Esophagus muscularis mucosa (tissue), 4 donors: Measurements from ENCODE around the gene PRKN. TPM values are rescaled to one million over a fixed set of nuclear protein-coding genes. Genes with fewer than 3 reads are reported as not detected.

ENCODE experiments used
- DNase-seq: peaks from one replicate; pipeline ENCODE4 v3.0.0-alpha.2; 2017; ENCODE audit errors: extremely low spot score
- H3K27ac ChIP-seq, 4 donors: fragments of 200-600 bp; sonication (generic); replicated peaks in 1 of 4; 1 replicate in 3 of 4; 2 replicates in 1 of 4; pipeline ENCODE4 v1.5.1; 2016 to 2019; ENCODE audit warnings: mild to moderate bottlenecking in 1 of 4
- H3K27me3 ChIP-seq, 4 donors: fragments of 200-600 bp; sonication (generic); one replicate each; pipeline versions ENCODE4 v1.5.1 to v1.6.0; 2016 to 2019
- H3K36me3 ChIP-seq, 4 donors: fragments of 200-600 bp; sonication (generic); one replicate each; pipeline ENCODE4 v1.5.1; 2016 to 2019
- H3K4me1 ChIP-seq, 4 donors: fragments of 200-600 bp; sonication (generic); one replicate each; pipeline ENCODE4 v1.5.1; 2016 to 2019
- H3K4me3 ChIP-seq, 4 donors: fragments of 200-600 bp; sonication (generic); 1 replicate in 2 of 4; 2 replicates in 2 of 4; pipeline ENCODE4 v1.5.1; 2016 to 2019; ENCODE audit warnings: mild to moderate bottlenecking in 4 of 4, moderate library complexity in 1 of 4
- H3K9me3 ChIP-seq, 4 donors: fragments of 200-600 bp; sonication (generic); 1 replicate in 3 of 4; 2 replicates in 1 of 4; pipeline ENCODE4 v1.5.1; 2016 to 2019
- CTCF ChIP-seq, 3 experiments: fragments of 200-600 bp in 2 of 3; fragments of 450-650 bp in 1 of 3; sonication (generic) in 2 of 3; IDR thresholded peaks; one replicate each; pipeline ENCODE4 v1.5.1; 2017 to 2019; ENCODE audit warnings: antibody characterized with exemption in 3 of 3, mild to moderate bottlenecking in 2 of 3, moderate library complexity in 1 of 3
- EP300 ChIP-seq: sonication (generic); formaldehyde crosslinking; IDR thresholded peaks from one replicate; pipeline ENCODE4 v1.6.1; 2017; ENCODE audit warnings: antibody characterized with exemption
- POLR2A ChIP-seq: fragments of 450-650 bp; IDR thresholded peaks from one replicate; pipeline ENCODE4 v1.6.1; 2017; ENCODE audit warnings: antibody characterized with exemption, moderate library complexity, mild to moderate bottlenecking, low read depth
- POLR2AphosphoS5 ChIP-seq, 2 donors: sonication (generic); formaldehyde crosslinking; IDR thresholded peaks; one replicate each; pipeline ENCODE4 v1.6.1; 2017; ENCODE audit warnings: antibody characterized with exemption in 2 of 2
- WGBS: methylation state at CpG from one replicate; pipeline ENCODE4 v1.1.5; 2018; 5-methylcytosine and 5-hydroxymethylcytosine counted together
- intact Hi-C: fragments of 100-400 bp; cut with DNase I; formaldehyde crosslinking; loops from one replicate; pipeline ENCODE4 v1.15.1; 2023
- total RNA-seq, 4 donors: library from RNA; depleted of rRNA; stranded (reverse); fragments of >200 nt; gene quantifications; one replicate each; pipeline versions ENCODE4 v1.1.0 to v1.2.1, GENCODE V29; 2016

Gene PRKN
- total RNA-seq, 4 donors from 2014 or later, result 9.6 to 14.5 (median 10.8) TPM

GRCh38 chr6:161299726-161300125, 1427.8 kb downstream of the PRKN start:
- H3K27me3 ChIP-seq, result no peaks in the 10 kb centered on the region
- no peak for TF ChIP-seq EP300
- TF ChIP-seq CTCF (IDR thresholded peaks at IDR 0.05), result no peak
- no peak for TF ChIP-seq POLR2A
- no peak for TF ChIP-seq POLR2AphosphoS5 (IDR thresholded peaks at IDR 0.05)
- 96% methylated on average over 4 of the region's 4 CpGs for WGBS
- intact Hi-C loops, result no loop called here
- H3K36me3 ChIP-seq, result no peaks in the 10 kb centered on the region
- H3K4me3 ChIP-seq, result no peak overlapping the region
- no peaks in the 10 kb centered on the region for H3K9me3 ChIP-seq
- H3K27ac ChIP-seq, result no peak overlapping the region
- no peak for DNase-seq
- no peaks in the 10 kb centered on the region for H3K4me1 ChIP-seq

Other genes starting within 250 kb of the PRKN start
- 1 to 10 TPM in 3 of 4 donors, not detected in 1; 1.3 to 3.5 (median 1.8) TPM for gene PACRG, start 208 bp upstream of the PRKN start, total RNA-seq